K562 (cell line): Measurements from ENCODE around the gene TIMM10. TPM values are rescaled to one million over a fixed set of nuclear protein-coding genes. Genes with fewer than 3 reads are reported as not detected.
A peak's percentile ranks its signal among the peaks of the same experiment; 100 is the strongest.

Source experiments
- ATAC-seq: fragments of 200-7000 bp; cut with Tn5 transposase; 3 replicates; pipeline ENCODE4 v1.9.1; 2020; ENCODE audit warnings: moderate library complexity
- BruUV-seq: library from RNA; stranded (reverse); fragments of 400-500 nt; replicated peaks from 2 replicates; lab custom pipeline; 2021; lab: Mats Ljungman, UMichigan
- CTCF ChIA-PET: fragments of 300-600 bp; formaldehyde crosslinking; extraction: SDS; loops from one replicate; lab custom pipeline; 2021; ENCODE audit warnings: low intra/inter-chr PET ratio; lab: Yijun Ruan, JAX
- POLR2A ChIA-PET: fragments of 300-600, 350-650 bp; sonication (Branson Sonifier 250); formaldehyde crosslinking; extraction: SDS; loops from one replicate; lab custom pipeline; 2021; ENCODE audit warnings: antibody characterized with exemption, inconsistent platforms; lab: Yijun Ruan, JAX
- DNase-seq, 4 experiments: peaks; one replicate each; pipeline versions ENCODE4 v3.0.0 to v3.0.0-alpha.2; 2011 to 2018; ENCODE audit warnings: low spot score in 3 of 4, mixed read lengths in 3 of 4; ENCODE audit errors: extremely low read depth in 1 of 4
- FAIRE-seq: peaks from 2 replicates; lab custom pipeline; 2011; peaks lifted over from hg19 to GRCh38; lab: Jason Lieb, UNC
- H2AFZ ChIP-seq: 2 replicates; pipeline ENCODE4 v1.6.0; 2011; ENCODE audit warnings: low read depth, low read length, control low read depth, inconsistent platforms
- H3K27ac ChIP-seq: fragments of 200-600 bp; 3 replicates; pipeline ENCODE4 v1.8.0; 2011; ENCODE audit warnings: low read depth, mild to moderate bottlenecking, control low read depth, inconsistent platforms, low read length, moderate library complexity, mixed read lengths; ENCODE audit errors: extremely low read depth
- H3K27me3 ChIP-seq, 2 experiments: fragments of 300-600 bp in 1 of 2; 2 replicates in 1 of 2; 3 replicates in 1 of 2; pipeline versions ENCODE4 v1.6.0 to v1.8.0; 2011; ENCODE audit warnings: inconsistent platforms in 2 of 2, low read length in 2 of 2, mild to moderate bottlenecking in 1 of 2, mixed read lengths in 1 of 2, moderate library complexity in 1 of 2; ENCODE audit not compliant: control insufficient read depth in 2 of 2, insufficient read depth in 2 of 2
- H3K36me3 ChIP-seq: fragments of 300-600 bp; 3 replicates; pipeline ENCODE4 v1.8.0; 2011; ENCODE audit warnings: mild to moderate bottlenecking, low read length, inconsistent platforms; ENCODE audit not compliant: control insufficient read depth, insufficient read depth
- H3K4me1 ChIP-seq, 2 experiments: fragments of 200-600 bp in 1 of 2; replicated peaks in 1 of 2; 2 replicates in 1 of 2; 3 replicates in 1 of 2; pipeline versions ENCODE4 v1.5.1 to v1.8.0; 2011; ENCODE audit warnings: inconsistent platforms in 2 of 2, low read length in 2 of 2, mild to moderate bottlenecking in 1 of 2, mixed read lengths in 1 of 2, moderate library complexity in 1 of 2; ENCODE audit not compliant: control insufficient read depth in 2 of 2, insufficient read depth in 2 of 2
- H3K4me2 ChIP-seq: 2 replicates; pipeline ENCODE4 v1.6.1; 2011; ENCODE audit warnings: low read length, control low read depth, inconsistent platforms, mixed read lengths; ENCODE audit not compliant: insufficient read depth
- H3K4me3 ChIP-seq: fragments of 200-600 bp; sonication (generic), shearing (Covaris generic); 2 replicates; pipeline ENCODE4 v1.5.1; 2016; ENCODE audit warnings: control low read depth, inconsistent platforms
- H3K79me2 ChIP-seq: fragments of 200-600 bp; 3 replicates; pipeline ENCODE4 v1.8.0; 2011; ENCODE audit warnings: low read length, inconsistent platforms; ENCODE audit not compliant: control insufficient read depth, insufficient read depth
- H3K9ac ChIP-seq, 2 experiments: 2 replicates each; pipeline versions ENCODE4 v1.6.0 to v1.6.1; 2011; ENCODE audit warnings: low read depth in 2 of 2, low read length in 2 of 2, control low read depth in 1 of 2, inconsistent platforms in 1 of 2, mild to moderate bottlenecking in 1 of 2, mixed read lengths in 1 of 2; ENCODE audit not compliant: insufficient read depth in 1 of 2
- H3K9me1 ChIP-seq: one replicate; pipeline ENCODE4 v1.6.0; 2011; ENCODE audit warnings: inconsistent platforms, mild to moderate bottlenecking, low read length, moderate library complexity; ENCODE audit not compliant: control insufficient read depth, insufficient read depth
- H3K9me3 ChIP-seq: replicated peaks from 2 replicates; pipeline ENCODE4 v1.5.1; 2011; ENCODE audit warnings: low read depth, low read length, inconsistent platforms; ENCODE audit not compliant: control insufficient read depth, insufficient read depth
- H4K20me1 ChIP-seq: replicated peaks from 2 replicates; pipeline ENCODE4 v1.6.1; 2011; ENCODE audit warnings: low read length, inconsistent platforms, mixed read lengths; ENCODE audit not compliant: control insufficient read depth, insufficient read depth
- GMEB1 ChIP-seq: fragments of 250-450 bp; sonication (Bioruptor Pico); IDR thresholded peaks from 2 replicates; pipeline ENCODE4 v1.4.0; 2020; ENCODE audit warnings: mild to moderate bottlenecking
- HDAC2 ChIP-seq: fragments of 450-650 bp; IDR thresholded peaks from 2 replicates; pipeline ENCODE4 v1.6.1; 2016; ENCODE audit warnings: mild to moderate bottlenecking
- HDAC3 ChIP-seq: fragments of 450-650 bp; IDR thresholded peaks from 2 replicates; pipeline ENCODE4 v1.6.1; 2018; ENCODE audit warnings: borderline replicate concordance, mild to moderate bottlenecking, moderate library complexity; ENCODE audit not compliant: partially characterized antibody
- MECOM ChIP-seq: fragments of 250-450 bp; sonication (Bioruptor Pico); IDR thresholded peaks from 2 replicates; pipeline ENCODE4 v1.8.0; 2022; ENCODE audit warnings: inconsistent platforms
- NFRKB ChIP-seq: fragments of 450-650 bp; IDR thresholded peaks from 2 replicates; pipeline ENCODE4 v1.6.1; 2016; ENCODE audit warnings: low read depth
- WGBS: fragments of 100-300 bp; shearing (Covaris generic); methylation state at CpG from one replicate; pipeline ENCODE4 v1.1.6; 2016; ENCODE audit warnings: low coverage, mixed read lengths; ENCODE audit not compliant: insufficient coverage; ENCODE audit errors: missing lambda C conversion rate; 5-methylcytosine and 5-hydroxymethylcytosine counted together
- in situ Hi-C: fragments of 300-500 bp; cut with MboI; formaldehyde crosslinking; loops from 4 replicates; pipeline ENCODE4 v1.15.0; 2018; ENCODE audit warnings: inconsistent platforms, mixed read lengths
- intact Hi-C: fragments of 100-400 bp; cut with micrococcal nuclease; formaldehyde crosslinking; loops from 2 replicates; pipeline ENCODE4 v1.14.2; 2022
- polyA plus RNA-seq, 8 experiments: library from polyadenylated mRNA; depleted of rRNA in 4 of 8; stranded (reverse) in 5 of 8; unstranded in 3 of 8; fragments of >200 nt; fragmentation: Nextera tagmentation in 2 of 8; fragmentation: Illumina TruSeq in 1 of 8; extraction: Ambion mirVana in 2 of 8; extraction: Trizol in 1 of 8; gene quantifications; 2 replicates each; pipeline versions ENCODE4 v1.2.1 to v1.2.3, GENCODE V29; 2011 to 2014; ENCODE audit warnings: inconsistent platforms in 1 of 8, missing spikeins in 1 of 8
- total RNA-seq, 7 experiments: library from RNA; depleted of rRNA in 6 of 7; stranded (reverse); fragments of >200 nt in 6 of 7; fragmentation: Illumina TruSeq in 2 of 7; extraction: Trizol in 2 of 7; gene quantifications; 2 replicates each; pipeline versions ENCODE4 v1.2.1 to v1.2.3, GENCODE V29; 2011 to 2021; ENCODE audit warnings: low replicate concordance in 1 of 7
- TF ChIP-seq, protein P1 (sequence below), 2 experiments: fragments of 450-650 bp; formaldehyde crosslinking in 1 of 2; IDR thresholded peaks; 2 replicates each; pipeline versions ENCODE4 v1.4.0 to v1.6.1; 2014 to 2020; ENCODE audit warnings: mild to moderate bottlenecking in 2 of 2, borderline replicate concordance in 1 of 2, low read depth in 1 of 2

TIMM10 gene
- total and polyA plus RNA-seq, 9 of the 15 experiments (the other 6 are each of a cell fraction or from before 2014, with no cell fraction given): 109 to 553 (median 172) TPM

GRCh38 chr11:57499413-57499982 is 31.1 kb downstream of the TIMM10 start (continued):
- TF ChIP-seq GMEB1: no peak
- 0 out of 2 replicates have a peak, but pooled peaks have one; percentile 41 for TF ChIP-seq HDAC2

GRCh38 chr11:57498540-57498939 is 32.0 kb downstream of the TIMM10 start:
- intact Hi-C loops: no loop called here
- BruUV-seq: no TSS peak
- TF ChIP-seq, protein P1, sequence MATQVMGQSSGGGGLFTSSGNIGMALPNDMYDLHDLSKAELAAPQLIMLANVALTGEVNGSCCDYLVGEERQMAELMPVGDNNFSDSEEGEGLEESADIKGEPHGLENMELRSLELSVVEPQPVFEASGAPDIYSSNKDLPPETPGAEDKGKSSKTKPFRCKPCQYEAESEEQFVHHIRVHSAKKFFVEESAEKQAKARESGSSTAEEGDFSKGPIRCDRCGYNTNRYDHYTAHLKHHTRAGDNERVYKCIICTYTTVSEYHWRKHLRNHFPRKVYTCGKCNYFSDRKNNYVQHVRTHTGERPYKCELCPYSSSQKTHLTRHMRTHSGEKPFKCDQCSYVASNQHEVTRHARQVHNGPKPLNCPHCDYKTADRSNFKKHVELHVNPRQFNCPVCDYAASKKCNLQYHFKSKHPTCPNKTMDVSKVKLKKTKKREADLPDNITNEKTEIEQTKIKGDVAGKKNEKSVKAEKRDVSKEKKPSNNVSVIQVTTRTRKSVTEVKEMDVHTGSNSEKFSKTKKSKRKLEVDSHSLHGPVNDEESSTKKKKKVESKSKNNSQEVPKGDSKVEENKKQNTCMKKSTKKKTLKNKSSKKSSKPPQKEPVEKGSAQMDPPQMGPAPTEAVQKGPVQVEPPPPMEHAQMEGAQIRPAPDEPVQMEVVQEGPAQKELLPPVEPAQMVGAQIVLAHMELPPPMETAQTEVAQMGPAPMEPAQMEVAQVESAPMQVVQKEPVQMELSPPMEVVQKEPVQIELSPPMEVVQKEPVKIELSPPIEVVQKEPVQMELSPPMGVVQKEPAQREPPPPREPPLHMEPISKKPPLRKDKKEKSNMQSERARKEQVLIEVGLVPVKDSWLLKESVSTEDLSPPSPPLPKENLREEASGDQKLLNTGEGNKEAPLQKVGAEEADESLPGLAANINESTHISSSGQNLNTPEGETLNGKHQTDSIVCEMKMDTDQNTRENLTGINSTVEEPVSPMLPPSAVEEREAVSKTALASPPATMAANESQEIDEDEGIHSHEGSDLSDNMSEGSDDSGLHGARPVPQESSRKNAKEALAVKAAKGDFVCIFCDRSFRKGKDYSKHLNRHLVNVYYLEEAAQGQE (IDR thresholded peaks at IDR 0.05; ENCODE audit: borderline replicate concordance): no peak
- TF ChIP-seq, protein P1 (CRISPR knock-in tag; IDR thresholded peaks at IDR 0.05; ENCODE audit: low read depth): no peak
- no peak for TF ChIP-seq NFRKB
- no peak for TF ChIP-seq MECOM (CRISPR knock-in tag)
- no peak for TF ChIP-seq HDAC3

More at GRCh38 chr11:57498540-57498939, 32.0 kb downstream of the TIMM10 start:
- Histone ChIP-seq H3K27ac (no peak overlapping the region), H3K9me1 (no peaks in the 10 kb centered on the region), H3K4me2 (no peak overlapping the region), H3K36me3 (peaks cover 80% of the 10 kb centered on the region), H2AFZ (no peak overlapping the region), H4K20me1 (peaks cover 27% of the 10 kb centered on the region), H3K9ac (peak overlapping the region in 1 of 2 experiments; percentile 47; a peak in 1 of 4 replicates), H3K27me3 (no peaks in the 10 kb centered on the region), H3K4me1 (peaks cover 23 to 26% of the 10 kb centered on the region in 2 experiments), H3K79me2 (0 out of 3 replicates have a peak, but pooled peaks cover 3% of the 10 kb centered on the region), H3K9me3 (no peaks in the 10 kb centered on the region), H3K4me3 (no peak overlapping the region)
- ChIA-PET POLR2A (interaction anchor here (0.6 to 1.2 kb wide), 2 partner anchors 14 to 17 kb away, joined by 3 to 6 read pairs; no protein-coding TSS in a partner anchor), CTCF (interaction anchor here (0.6 kb wide), 1 partner anchor 197 kb away, joined by 3 read pairs; no protein-coding TSS in a partner anchor)
- DNase-seq: no peak
- ATAC-seq: no peak
- in situ Hi-C loops: no loop called here
- FAIRE-seq: no peak
- WGBS: 81% methylated on average over 6 of the region's 6 CpGs
